Measurements from ENCODE around the gene PNRC2. TPM values are rescaled to one million over a fixed set of nuclear protein-coding genes. Genes with fewer than 3 reads are reported as not detected.

PNRC2 gene
- total RNA-seq, 3 donors from 2014 or later, result 126 to 163 (median 134) TPM

GRCh38 chr1:23966973-23967493, 7.4 kb downstream of the PNRC2 start:
- TF ChIP-seq POLR2A (IDR thresholded peaks at IDR 0.05) (no peak), POLR2AphosphoS5 (IDR thresholded peaks at IDR 0.05) (no peak)
- TF ChIP-seq, protein P1, sequence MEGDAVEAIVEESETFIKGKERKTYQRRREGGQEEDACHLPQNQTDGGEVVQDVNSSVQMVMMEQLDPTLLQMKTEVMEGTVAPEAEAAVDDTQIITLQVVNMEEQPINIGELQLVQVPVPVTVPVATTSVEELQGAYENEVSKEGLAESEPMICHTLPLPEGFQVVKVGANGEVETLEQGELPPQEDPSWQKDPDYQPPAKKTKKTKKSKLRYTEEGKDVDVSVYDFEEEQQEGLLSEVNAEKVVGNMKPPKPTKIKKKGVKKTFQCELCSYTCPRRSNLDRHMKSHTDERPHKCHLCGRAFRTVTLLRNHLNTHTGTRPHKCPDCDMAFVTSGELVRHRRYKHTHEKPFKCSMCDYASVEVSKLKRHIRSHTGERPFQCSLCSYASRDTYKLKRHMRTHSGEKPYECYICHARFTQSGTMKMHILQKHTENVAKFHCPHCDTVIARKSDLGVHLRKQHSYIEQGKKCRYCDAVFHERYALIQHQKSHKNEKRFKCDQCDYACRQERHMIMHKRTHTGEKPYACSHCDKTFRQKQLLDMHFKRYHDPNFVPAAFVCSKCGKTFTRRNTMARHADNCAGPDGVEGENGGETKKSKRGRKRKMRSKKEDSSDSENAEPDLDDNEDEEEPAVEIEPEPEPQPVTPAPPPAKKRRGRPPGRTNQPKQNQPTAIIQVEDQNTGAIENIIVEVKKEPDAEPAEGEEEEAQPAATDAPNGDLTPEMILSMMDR (IDR thresholded peaks at IDR 0.05), result no peak
- no peak for DNase-seq (ENCODE audit: low spot score in 2 of 2)
- H3K27me3 ChIP-seq, result no peaks in the 10 kb centered on the region
- no peaks in the 10 kb centered on the region for H3K9me3 ChIP-seq
- H3K36me3 ChIP-seq, result no peaks in the 10 kb centered on the region
- H3K27ac ChIP-seq, result peak overlapping the region in 1 of 2 donors; percentile 6
- no peaks in the 10 kb centered on the region for H3K4me1 ChIP-seq
- H3K4me3 ChIP-seq, result no peak overlapping the region
- intact Hi-C loops (cut with DNase I; ENCODE audit: low total_unique reads), result no loop called here

DNA sequence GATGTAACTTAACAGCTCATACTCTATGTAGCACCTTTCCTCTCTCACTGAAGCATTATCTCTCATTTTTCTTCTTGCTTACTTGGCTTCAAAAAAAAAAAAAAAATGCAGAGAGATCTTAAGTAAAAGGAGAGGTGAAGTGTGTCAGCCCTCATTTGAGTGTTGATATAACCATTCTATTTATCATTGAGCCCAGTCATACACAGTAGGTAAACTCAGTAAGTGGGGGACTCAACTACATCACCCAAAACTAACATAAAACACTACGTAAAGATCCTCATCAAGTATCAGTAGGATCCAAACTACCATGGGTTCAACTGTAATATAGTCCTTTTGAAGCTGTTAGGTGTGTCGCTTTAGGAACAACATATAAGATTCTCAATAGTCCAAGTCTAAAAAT, 8.2 kb downstream of the PNRC2 start:
- Histone ChIP-seq H3K27ac (no peak overlapping the region), H3K27me3 (no peaks in the 10 kb centered on the region), H3K4me1 (no peaks in the 10 kb centered on the region), H3K9me3 (no peaks in the 10 kb centered on the region), H3K36me3 (no peaks in the 10 kb centered on the region), H3K4me3 (no peak overlapping the region)
- no peak for DNase-seq (ENCODE audit: low spot score in 2 of 2)
- intact Hi-C loops (cut with DNase I; ENCODE audit: low total_unique reads), result no loop called here
- TF ChIP-seq POLR2AphosphoS5 (IDR thresholded peaks at IDR 0.05), result no peak
- no peak for TF ChIP-seq POLR2A (IDR thresholded peaks at IDR 0.05)
- TF ChIP-seq, protein P1 (IDR thresholded peaks at IDR 0.05), result no peak

DNA sequence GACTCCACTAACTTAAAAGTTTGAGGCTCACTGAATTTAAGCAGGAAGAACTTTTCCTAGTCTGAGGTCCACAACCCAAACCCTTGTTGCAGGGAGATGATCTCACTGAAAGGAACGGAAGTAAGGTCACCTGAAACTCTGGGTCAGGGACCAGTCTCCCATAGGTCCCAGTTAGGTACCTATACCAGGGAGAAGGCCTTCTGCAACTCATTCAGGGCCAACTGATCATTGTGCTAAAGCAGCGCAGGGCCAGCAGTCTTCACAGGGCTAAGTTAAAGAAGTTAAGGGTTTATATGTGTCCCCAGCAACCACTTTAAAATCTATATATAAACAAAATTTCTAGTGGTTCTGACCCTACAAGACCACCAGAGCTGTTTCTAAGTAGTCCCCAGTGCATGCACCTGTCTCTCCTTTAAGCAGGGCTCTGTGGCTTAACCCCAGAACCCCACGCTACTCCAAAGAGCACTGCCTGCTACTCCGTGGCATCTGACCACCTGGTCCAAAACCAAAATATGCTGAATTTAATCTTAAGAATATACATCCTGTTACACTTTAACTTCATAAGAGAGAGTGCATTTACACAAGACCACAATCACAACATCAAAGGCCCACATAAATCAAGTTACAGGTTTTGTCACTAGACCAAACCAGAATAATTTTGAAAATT, 17.7 kb downstream of the PNRC2 start:
- Histone ChIP-seq H3K9me3 (no peaks in the 10 kb centered on the region), H3K27ac (peak overlapping the region; percentile 2 to 54), H3K4me1 (peaks cover 0 to 31% of the 10 kb centered on the region in 2 donors), H3K4me3 (peak overlapping the region in 1 of 3 donors; percentile 13), H3K27me3 (no peaks in the 10 kb centered on the region), H3K36me3 (no peaks in the 10 kb centered on the region)
- DNase-seq (ENCODE audit: low spot score in 2 of 2), result no peak
- no peak for TF ChIP-seq POLR2A (IDR thresholded peaks at IDR 0.05)
- TF ChIP-seq, protein P1 (IDR thresholded peaks at IDR 0.05), result no peak
- intact Hi-C loops (cut with DNase I; ENCODE audit: low total_unique reads), result no loop called here

- Histone ChIP-seq H3K36me3 (no peaks in the 10 kb centered on the region), H3K4me1 (peaks cover 0 to 31% of the 10 kb centered on the region in 2 donors), H3K27ac (peak overlapping the region in 1 of 2 donors; percentile 98), H3K9me3 (no peaks in the 10 kb centered on the region), H3K27me3 (no peaks in the 10 kb centered on the region), H3K4me3 (peak overlapping the region in 1 of 3 donors; percentile 84)
- TF ChIP-seq POLR2AphosphoS5 (IDR thresholded peaks at IDR 0.05) (no peak), POLR2A (IDR thresholded peaks at IDR 0.05) (no peak)
- TF ChIP-seq, protein P1 (IDR thresholded peaks at IDR 0.05), result no peak
- intact Hi-C loops (cut with DNase I; ENCODE audit: low total_unique reads), result no loop called here
- DNase-seq (ENCODE audit: low spot score in 2 of 2), result no peak
Measured at GRCh38 chr1:23977854-23978191, 18.2 kb downstream of the PNRC2 start.

GRCh38 chr1:23978805-23979204, 19.2 kb downstream of the PNRC2 start:
- Histone ChIP-seq H3K27ac (peak overlapping the region in 1 of 2 donors; percentile 98), H3K4me3 (peak overlapping the region; percentile 84 to 99 (median 94)), H3K4me1 (peaks cover 0 to 31% of the 10 kb centered on the region in 2 donors), H3K9me3 (no peaks in the 10 kb centered on the region), H3K27me3 (no peaks in the 10 kb centered on the region), H3K36me3 (no peaks in the 10 kb centered on the region)
- intact Hi-C loops (cut with DNase I; ENCODE audit: low total_unique reads), result no loop called here
- TF ChIP-seq POLR2AphosphoS5 (IDR thresholded peaks at IDR 0.05) (no peak), POLR2A (IDR thresholded peaks at IDR 0.05) (no peak)
- TF ChIP-seq, protein P1 (IDR thresholded peaks at IDR 0.05), result no peak
- DNase-seq (ENCODE audit: low spot score in 2 of 2), result no peak

All from breast epithelium (tissue), 4 donors.